Mesothelial cell of epicardium (in vitro differentiated cells): Measurements from ENCODE around the gene COL3A1. TPM values are rescaled to one million over a fixed set of nuclear protein-coding genes. Genes with fewer than 3 reads are reported as not detected.

Experiments
- DNase-seq, 2 experiments: peaks; one replicate each; pipeline ENCODE4 v3.0.0; 2021; ENCODE audit warnings: low spot score in 2 of 2; ENCODE audit not compliant: unreplicated experiment in 2 of 2
- H3K27ac Mint-ChIP-seq: 2 replicates; pipeline ENCODE4 v1.8.0; 2021; ENCODE audit warnings: mixed read lengths
- H3K27me3 Mint-ChIP-seq: 2 replicates; pipeline ENCODE4 v1.8.0; 2021; ENCODE audit warnings: low read depth, mixed read lengths
- H3K36me3 Mint-ChIP-seq: 2 replicates; pipeline ENCODE4 v1.8.0; 2021; ENCODE audit warnings: mixed read lengths
- H3K4me1 Mint-ChIP-seq: 2 replicates; pipeline ENCODE4 v1.8.0; 2021; ENCODE audit warnings: mixed read lengths
- H3K4me3 Mint-ChIP-seq: 2 replicates; pipeline ENCODE4 v1.8.0; 2021; ENCODE audit warnings: mild to moderate bottlenecking, moderate library complexity, mixed read lengths
- H3K9me3 Mint-ChIP-seq: 2 replicates; pipeline ENCODE4 v1.8.0; 2021; ENCODE audit warnings: mixed read lengths
- CTCF ChIP-seq: fragments of 200-600 bp; sonication (generic); IDR thresholded peaks from one replicate; pipeline ENCODE4 v1.5.0; 2021; ENCODE audit warnings: antibody characterized with exemption; ENCODE audit not compliant: unreplicated experiment
- total RNA-seq: library from RNA; stranded (reverse); gene quantifications from 3 replicates; pipeline ENCODE4 v1.2.1, GENCODE V29; 2021

Gene COL3A1
- total RNA-seq, 1 donor from 2014 or later = 7,569 TPM

- Mint-ChIP-seq H3K27ac (peak overlapping the region; percentile 50), H3K27me3 (no peaks in the 10 kb centered on the region), H3K4me3 (no peak overlapping the region), H3K9me3 (no peaks in the 10 kb centered on the region), H3K36me3 (no peaks in the 10 kb centered on the region), H3K4me1 (peaks cover 37% of the 10 kb centered on the region)
- DNase-seq = no peak
- TF ChIP-seq CTCF = no peak
These were observed 7.3 kb upstream of the COL3A1 start for GRCh38 chr2:188966728-188967440.

GRCh38 chr2:188969236-188969635, 4.9 kb upstream of the COL3A1 start:
- H3K4me3 Mint-ChIP-seq = peak overlapping the region; percentile 22

GRCh38 chr2:188969651-188970050, 4.5 kb upstream of the COL3A1 start:
- Mint-ChIP-seq H3K27me3 (no peaks in the 10 kb centered on the region), H3K4me3 (no peak overlapping the region), H3K27ac (no peak overlapping the region), H3K36me3 (peaks cover 2% of the 10 kb centered on the region), H3K9me3 (no peaks in the 10 kb centered on the region), H3K4me1 (peaks cover 48% of the 10 kb centered on the region)
- TF ChIP-seq CTCF = no peak
- no peak for DNase-seq

More at GRCh38 chr2:188969236-188969635, 4.9 kb upstream of the COL3A1 start:
- DNase-seq = no peak
- Mint-ChIP-seq H3K9me3 (no peaks in the 10 kb centered on the region), H3K36me3 (peaks cover under 1% of the 10 kb centered on the region), H3K27ac (peak overlapping the region; percentile 78), H3K4me1 (peaks cover 48% of the 10 kb centered on the region), H3K27me3 (no peaks in the 10 kb centered on the region)
- no peak for TF ChIP-seq CTCF

- Mint-ChIP-seq H3K9me3 (no peaks in the 10 kb centered on the region), H3K4me3 (no peak overlapping the region), H3K4me1 (peaks cover 46% of the 10 kb centered on the region), H3K27me3 (no peaks in the 10 kb centered on the region), H3K36me3 (peaks cover 2% of the 10 kb centered on the region), H3K27ac (peak overlapping the region; percentile 50)
- DNase-seq = no peak
- TF ChIP-seq CTCF = no peak
These were observed 4.0 kb upstream of the COL3A1 start for GRCh38 chr2:188970211-188970610.

- Mint-ChIP-seq H3K9me3 (no peaks in the 10 kb centered on the region), H3K27me3 (no peaks in the 10 kb centered on the region), H3K27ac (peak overlapping the region; percentile 62), H3K4me3 (no peak overlapping the region), H3K36me3 (peaks cover 2% of the 10 kb centered on the region), H3K4me1 (peaks cover 45% of the 10 kb centered on the region)
- no peak for TF ChIP-seq CTCF
- DNase-seq = no peak
These were observed 2.7 kb upstream of the COL3A1 start for GRCh38 chr2:188971432-188971861.
